Measurements from ENCODE around the gene GLCE. TPM values are rescaled to one million over a fixed set of nuclear protein-coding genes. Genes with fewer than 3 reads are reported as not detected.

Gene GLCE
- total RNA-seq, 1 experiment from 2014 or later, result 10.2 TPM

DNA sequence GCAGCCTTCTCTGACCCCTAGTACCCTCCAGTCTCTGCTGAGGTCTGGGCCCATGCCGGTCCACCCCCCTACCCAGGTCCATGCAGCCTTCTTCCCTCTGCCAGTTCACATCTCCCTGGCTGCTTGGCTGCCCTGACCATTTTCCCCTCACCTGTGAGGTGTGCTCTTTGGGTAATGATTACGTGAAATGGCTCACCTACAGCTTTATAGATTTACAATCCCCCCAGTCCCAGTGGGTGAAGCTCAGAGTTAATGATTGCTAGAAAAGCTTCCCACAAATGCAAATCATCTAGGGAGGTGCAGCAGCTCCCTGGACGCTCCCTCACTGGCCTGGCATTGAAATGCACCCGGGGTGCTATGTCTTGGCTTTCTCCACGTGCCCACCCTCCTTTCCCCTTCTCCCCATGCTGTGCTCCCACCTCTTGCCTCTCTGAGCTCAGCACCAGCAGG, 157.0 kb downstream of the GLCE start:
- H3K4me1 Mint-ChIP-seq (ENCODE audit: low read depth, unreplicated experiment), result peaks cover 11% of the 10 kb centered on the region
- CTCF ChIA-PET, result interaction anchor here (0.6 to 1.2 kb wide), 2 partner anchors 49 to 76 kb away, joined by 3 to 8 read pairs; no protein-coding TSS in a partner anchor
- Histone ChIP-seq H3K27me3 (replicated peaks; ENCODE audit: control insufficient read depth, insufficient read depth, low read length) (no peaks in the 10 kb centered on the region), H3K9me3 (no peaks in the 10 kb centered on the region), H3K4me3 (ENCODE audit: low read depth, low read length) (no peak overlapping the region), H3K4me1 (peaks cover 13% of the 10 kb centered on the region), H3K36me3 (ENCODE audit: control insufficient read depth, insufficient read depth, low read length) (no peaks in the 10 kb centered on the region)
- intact Hi-C loops (cut with micrococcal nuclease; ENCODE audit: unreplicated experiment), result no loop called here
- no TSS peak for BruUV-seq (replicated peaks)
- TF ChIP-seq, protein P1, sequence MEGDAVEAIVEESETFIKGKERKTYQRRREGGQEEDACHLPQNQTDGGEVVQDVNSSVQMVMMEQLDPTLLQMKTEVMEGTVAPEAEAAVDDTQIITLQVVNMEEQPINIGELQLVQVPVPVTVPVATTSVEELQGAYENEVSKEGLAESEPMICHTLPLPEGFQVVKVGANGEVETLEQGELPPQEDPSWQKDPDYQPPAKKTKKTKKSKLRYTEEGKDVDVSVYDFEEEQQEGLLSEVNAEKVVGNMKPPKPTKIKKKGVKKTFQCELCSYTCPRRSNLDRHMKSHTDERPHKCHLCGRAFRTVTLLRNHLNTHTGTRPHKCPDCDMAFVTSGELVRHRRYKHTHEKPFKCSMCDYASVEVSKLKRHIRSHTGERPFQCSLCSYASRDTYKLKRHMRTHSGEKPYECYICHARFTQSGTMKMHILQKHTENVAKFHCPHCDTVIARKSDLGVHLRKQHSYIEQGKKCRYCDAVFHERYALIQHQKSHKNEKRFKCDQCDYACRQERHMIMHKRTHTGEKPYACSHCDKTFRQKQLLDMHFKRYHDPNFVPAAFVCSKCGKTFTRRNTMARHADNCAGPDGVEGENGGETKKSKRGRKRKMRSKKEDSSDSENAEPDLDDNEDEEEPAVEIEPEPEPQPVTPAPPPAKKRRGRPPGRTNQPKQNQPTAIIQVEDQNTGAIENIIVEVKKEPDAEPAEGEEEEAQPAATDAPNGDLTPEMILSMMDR (IDR thresholded peaks at IDR 0.05; ENCODE audit: insufficient read depth in 1 of 2, low read depth in 1 of 2, low read length in 1 of 2, severe bottlenecking in 1 of 2, unreplicated experiment in 1 of 2), result no peak
- peak; percentile 42 to 59 for DNase-seq
- H3K36me3 Mint-ChIP-seq (ENCODE audit: insufficient read depth, unreplicated experiment), result peaks cover 5% of the 10 kb centered on the region
- H3K27ac Mint-ChIP-seq (ENCODE audit: unreplicated experiment), result peak overlapping the region; percentile 40
- peak overlapping the region; percentile 9 for H3K4me3 Mint-ChIP-seq (ENCODE audit: unreplicated experiment)
- H3K9me3 Mint-ChIP-seq (ENCODE audit: unreplicated experiment), result no peaks in the 10 kb centered on the region
- POLR2A ChIA-PET, result interaction anchor here (0.6 to 0.7 kb wide), 2 partner anchors 50 to 1362 kb away, joined by 4 read pairs; no protein-coding TSS in a partner anchor
- no peaks in the 10 kb centered on the region for H3K27me3 Mint-ChIP-seq (ENCODE audit: insufficient read depth, unreplicated experiment)

DNA sequence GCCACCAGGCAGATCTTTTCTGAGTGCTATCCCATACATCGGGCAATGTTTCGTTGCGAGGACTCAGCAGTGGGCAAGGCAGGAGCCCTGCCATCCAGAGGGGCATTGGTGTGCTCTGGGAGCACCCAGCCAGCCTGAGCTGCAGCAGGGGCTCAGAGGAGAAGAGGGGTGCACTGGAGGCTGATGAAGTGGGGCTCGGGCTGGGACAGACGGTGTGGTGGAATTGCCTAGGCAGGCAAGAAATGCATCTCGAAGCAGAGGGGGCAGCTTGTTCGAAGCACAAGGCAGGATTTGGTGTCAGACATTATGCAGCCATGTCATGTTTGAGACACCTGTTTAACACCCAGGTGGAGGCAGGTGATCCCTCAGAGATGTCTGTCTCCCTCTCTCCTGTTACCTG, 157.6 kb downstream of the GLCE start:
- H3K4me3 Mint-ChIP-seq (ENCODE audit: unreplicated experiment), result peak overlapping the region; percentile 9
- no peaks in the 10 kb centered on the region for H3K36me3 ChIP-seq (ENCODE audit: control insufficient read depth, insufficient read depth, low read length)
- H3K9me3 ChIP-seq, result no peaks in the 10 kb centered on the region
- peaks cover 11% of the 10 kb centered on the region for H3K4me1 Mint-ChIP-seq (ENCODE audit: low read depth, unreplicated experiment)
- BruUV-seq (replicated peaks), result no TSS peak
- intact Hi-C loops (cut with micrococcal nuclease; ENCODE audit: unreplicated experiment), result no loop called here
- H3K9me3 Mint-ChIP-seq (ENCODE audit: unreplicated experiment), result no peaks in the 10 kb centered on the region
- H3K4me1 ChIP-seq, result peaks cover 13% of the 10 kb centered on the region
- no peaks in the 10 kb centered on the region for H3K27me3 Mint-ChIP-seq (ENCODE audit: insufficient read depth, unreplicated experiment)
- H3K36me3 Mint-ChIP-seq (ENCODE audit: insufficient read depth, unreplicated experiment), result peaks cover 5% of the 10 kb centered on the region
- TF ChIP-seq, protein P1 (IDR thresholded peaks at IDR 0.05; ENCODE audit: insufficient read depth in 1 of 2, low read depth in 1 of 2, low read length in 1 of 2, severe bottlenecking in 1 of 2, unreplicated experiment in 1 of 2), result no peak
- no peaks in the 10 kb centered on the region for H3K27me3 ChIP-seq (replicated peaks; ENCODE audit: control insufficient read depth, insufficient read depth, low read length)
- DNase-seq, result no peak
- H3K4me3 ChIP-seq (ENCODE audit: low read depth, low read length), result no peak overlapping the region
- ChIA-PET POLR2A (no interaction called here), CTCF (interaction anchor here (1.2 kb wide), 1 partner anchor 75 kb away, joined by 8 read pairs; no protein-coding TSS in a partner anchor)
- H3K27ac Mint-ChIP-seq (ENCODE audit: unreplicated experiment), result peak overlapping the region; percentile 40

DNA sequence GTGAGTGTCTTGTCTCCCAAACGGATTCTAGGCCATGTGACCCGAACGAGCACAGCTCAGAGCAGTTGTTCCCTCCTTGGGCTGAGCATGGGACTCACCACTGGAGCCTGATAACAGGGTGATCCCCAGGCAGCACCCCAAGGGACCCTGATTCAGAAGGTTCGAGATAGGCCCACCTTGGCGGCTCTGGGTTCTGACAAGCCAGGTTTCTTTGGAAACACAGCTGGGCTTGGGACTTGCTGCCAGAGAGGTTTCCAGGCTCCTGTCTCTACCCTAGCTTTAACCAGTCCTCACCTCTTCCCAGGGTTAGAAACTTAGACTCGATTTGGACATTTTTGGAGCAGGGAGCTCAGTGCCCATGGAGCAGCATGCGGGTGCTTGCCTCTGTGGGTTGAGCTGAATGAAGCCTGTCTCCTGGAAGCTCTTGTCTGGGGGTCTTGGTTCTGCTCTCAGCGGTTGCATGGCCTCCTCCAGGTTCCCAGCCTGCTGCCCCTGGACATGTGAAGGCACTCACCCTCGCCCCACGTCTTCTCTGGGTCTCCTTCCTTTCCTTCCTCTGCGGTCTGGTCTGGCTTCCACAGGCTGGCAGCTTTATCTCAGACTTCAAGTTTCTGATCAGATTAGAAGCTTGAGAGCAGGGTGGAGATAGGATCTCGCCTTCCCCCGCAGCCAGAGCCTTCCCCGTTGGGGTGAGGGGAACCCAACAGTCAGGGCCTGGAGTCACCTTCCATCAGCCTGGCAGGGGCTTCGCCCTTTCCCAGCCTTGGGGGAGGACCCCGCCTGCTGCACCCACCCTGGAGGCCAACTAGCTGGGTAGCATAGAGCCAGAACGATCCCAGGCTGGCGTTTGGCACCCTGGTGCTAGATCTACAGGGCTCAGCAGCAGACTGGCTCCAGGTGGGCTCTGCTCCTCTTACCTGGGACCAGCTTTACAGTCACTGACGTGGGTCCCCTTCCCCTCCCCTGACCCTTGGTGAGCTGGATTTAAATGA, 159.2 kb downstream of the GLCE start:
- no peak overlapping the region for H3K4me3 ChIP-seq (ENCODE audit: low read depth, low read length)
- peaks cover 5% of the 10 kb centered on the region for H3K36me3 Mint-ChIP-seq (ENCODE audit: insufficient read depth, unreplicated experiment)
- no peak overlapping the region for H3K27ac Mint-ChIP-seq (ENCODE audit: unreplicated experiment)
- intact Hi-C loops (cut with micrococcal nuclease; ENCODE audit: unreplicated experiment), result no loop called here
- no peak for DNase-seq
- BruUV-seq (replicated peaks), result no TSS peak
- TF ChIP-seq, protein P1 (IDR thresholded peaks at IDR 0.05; ENCODE audit: insufficient read depth in 1 of 2, low read depth in 1 of 2, low read length in 1 of 2, severe bottlenecking in 1 of 2, unreplicated experiment in 1 of 2), result no peak
- H3K27me3 ChIP-seq (replicated peaks; ENCODE audit: control insufficient read depth, insufficient read depth, low read length), result no peaks in the 10 kb centered on the region
- H3K36me3 ChIP-seq (ENCODE audit: control insufficient read depth, insufficient read depth, low read length), result no peaks in the 10 kb centered on the region
- H3K4me1 ChIP-seq, result peaks cover 13% of the 10 kb centered on the region
- ChIA-PET POLR2A (no interaction called here), CTCF (no interaction called here)
- H3K4me1 Mint-ChIP-seq (ENCODE audit: low read depth, unreplicated experiment), result peaks cover 11% of the 10 kb centered on the region
- no peaks in the 10 kb centered on the region for H3K27me3 Mint-ChIP-seq (ENCODE audit: insufficient read depth, unreplicated experiment)
- H3K4me3 Mint-ChIP-seq (ENCODE audit: unreplicated experiment), result no peak overlapping the region
- no peaks in the 10 kb centered on the region for H3K9me3 ChIP-seq
- H3K9me3 Mint-ChIP-seq (ENCODE audit: unreplicated experiment), result no peaks in the 10 kb centered on the region
